Measurements from ENCODE around the gene TINAGL1. TPM values are rescaled to one million over a fixed set of nuclear protein-coding genes. Genes with fewer than 3 reads are reported as not detected.

The TINAGL1 gene
- total RNA-seq, 1 experiment from 2014 or later: 2.9 TPM

DNA sequence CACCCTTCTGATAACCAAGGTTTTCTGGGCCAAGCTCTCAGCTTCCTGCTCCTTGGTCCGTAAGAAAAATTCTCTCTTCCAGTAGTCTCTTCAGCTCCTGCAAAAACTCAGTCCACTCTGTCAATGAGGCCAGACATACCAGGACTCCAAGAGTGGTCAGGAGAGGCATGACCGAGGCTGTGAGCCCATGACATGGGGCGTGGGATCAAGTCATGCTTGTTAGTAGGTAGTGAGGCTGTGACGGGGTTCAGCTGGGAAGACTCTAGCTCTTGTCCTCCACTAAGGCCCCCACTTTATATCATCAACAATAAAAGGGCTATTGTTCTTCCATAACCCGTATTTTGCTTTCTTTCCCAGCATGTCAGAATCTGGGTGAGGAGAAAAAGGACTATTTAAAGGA lies 31.0 kb downstream of the TINAGL1 start:
- POLR2A ChIA-PET: interaction anchor here (0.6 kb wide), 1 partner anchor 20 kb away, joined by 3 read pairs; no protein-coding TSS in a partner anchor
- Mint-ChIP-seq H3K9me3 (ENCODE audit: unreplicated experiment) (no peaks in the 10 kb centered on the region), H3K4me3 (ENCODE audit: unreplicated experiment) (no peak overlapping the region), H3K36me3 (ENCODE audit: insufficient read depth, unreplicated experiment) (peaks cover 5% of the 10 kb centered on the region), H3K4me1 (ENCODE audit: insufficient read depth, unreplicated experiment) (no peaks in the 10 kb centered on the region), H3K27ac (ENCODE audit: low read depth, unreplicated experiment) (no peak overlapping the region), H3K27me3 (ENCODE audit: insufficient read depth, unreplicated experiment) (no peaks in the 10 kb centered on the region)
- TF ChIP-seq, protein P1, sequence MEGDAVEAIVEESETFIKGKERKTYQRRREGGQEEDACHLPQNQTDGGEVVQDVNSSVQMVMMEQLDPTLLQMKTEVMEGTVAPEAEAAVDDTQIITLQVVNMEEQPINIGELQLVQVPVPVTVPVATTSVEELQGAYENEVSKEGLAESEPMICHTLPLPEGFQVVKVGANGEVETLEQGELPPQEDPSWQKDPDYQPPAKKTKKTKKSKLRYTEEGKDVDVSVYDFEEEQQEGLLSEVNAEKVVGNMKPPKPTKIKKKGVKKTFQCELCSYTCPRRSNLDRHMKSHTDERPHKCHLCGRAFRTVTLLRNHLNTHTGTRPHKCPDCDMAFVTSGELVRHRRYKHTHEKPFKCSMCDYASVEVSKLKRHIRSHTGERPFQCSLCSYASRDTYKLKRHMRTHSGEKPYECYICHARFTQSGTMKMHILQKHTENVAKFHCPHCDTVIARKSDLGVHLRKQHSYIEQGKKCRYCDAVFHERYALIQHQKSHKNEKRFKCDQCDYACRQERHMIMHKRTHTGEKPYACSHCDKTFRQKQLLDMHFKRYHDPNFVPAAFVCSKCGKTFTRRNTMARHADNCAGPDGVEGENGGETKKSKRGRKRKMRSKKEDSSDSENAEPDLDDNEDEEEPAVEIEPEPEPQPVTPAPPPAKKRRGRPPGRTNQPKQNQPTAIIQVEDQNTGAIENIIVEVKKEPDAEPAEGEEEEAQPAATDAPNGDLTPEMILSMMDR (IDR thresholded peaks at IDR 0.05; ENCODE audit: unreplicated experiment): no peak
- no peak for DNase-seq (ENCODE audit: unreplicated experiment)
- BruUV-seq (replicated peaks): no TSS peak
- CTCF ChIA-PET: interaction anchor here (0.6 to 2.8 kb wide), 4 partner anchors 11 to 58 kb away, joined by 3 to 9 read pairs (median 3); no protein-coding TSS in a partner anchor
- intact Hi-C loops (cut with micrococcal nuclease): no loop called here

DNA sequence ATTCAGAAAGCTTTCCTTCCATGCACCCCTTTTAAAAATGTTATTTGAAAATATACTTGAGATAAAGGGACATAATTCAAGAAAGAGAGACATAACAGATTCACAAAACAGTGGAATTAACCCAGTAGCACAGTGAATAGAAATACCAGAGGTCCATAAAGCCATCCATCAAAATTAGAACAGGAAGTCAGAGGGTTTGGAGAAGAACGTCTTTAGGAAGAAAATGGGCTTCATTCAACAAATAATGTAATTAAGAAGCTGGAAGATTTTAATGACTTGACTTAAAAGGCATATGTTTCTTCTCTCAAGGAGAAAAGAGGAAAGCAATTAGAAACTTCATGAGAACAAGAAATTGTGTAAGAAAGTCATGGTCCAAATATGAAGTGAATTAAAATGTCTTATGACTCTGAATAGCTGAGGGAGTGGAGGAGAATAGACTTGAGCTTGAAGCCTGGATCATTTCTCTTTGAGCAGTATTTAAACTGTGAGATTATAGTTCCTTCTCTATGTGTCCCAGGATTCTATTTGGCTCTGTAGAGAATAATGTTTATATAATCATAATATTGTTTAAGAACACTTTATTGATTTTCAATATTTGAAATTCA lies 33.3 kb downstream of the TINAGL1 start:
- Mint-ChIP-seq H3K27me3 (ENCODE audit: insufficient read depth, unreplicated experiment) (no peaks in the 10 kb centered on the region), H3K27ac (ENCODE audit: low read depth, unreplicated experiment) (no peak overlapping the region), H3K9me3 (ENCODE audit: unreplicated experiment) (no peaks in the 10 kb centered on the region), H3K4me1 (ENCODE audit: insufficient read depth, unreplicated experiment) (no peaks in the 10 kb centered on the region), H3K4me3 (ENCODE audit: unreplicated experiment) (no peak overlapping the region), H3K36me3 (ENCODE audit: insufficient read depth, unreplicated experiment) (peaks cover 5% of the 10 kb centered on the region)
- TF ChIP-seq, protein P1 (IDR thresholded peaks at IDR 0.05; ENCODE audit: unreplicated experiment): no peak
- ChIA-PET POLR2A (interaction anchor here (0.9 kb wide), 1 partner anchor 35 kb away, joined by 3 read pairs; the partner anchor contains the start of gene PEF1), CTCF (interaction anchor here (1.1 to 1.5 kb wide), 3 partner anchors 9 to 16 kb away, joined by 4 to 9 read pairs (median 4); no protein-coding TSS in a partner anchor)
- no TSS peak for BruUV-seq (replicated peaks)
- intact Hi-C loops (cut with micrococcal nuclease): no loop called here
- no peak for DNase-seq (ENCODE audit: unreplicated experiment)

DNA sequence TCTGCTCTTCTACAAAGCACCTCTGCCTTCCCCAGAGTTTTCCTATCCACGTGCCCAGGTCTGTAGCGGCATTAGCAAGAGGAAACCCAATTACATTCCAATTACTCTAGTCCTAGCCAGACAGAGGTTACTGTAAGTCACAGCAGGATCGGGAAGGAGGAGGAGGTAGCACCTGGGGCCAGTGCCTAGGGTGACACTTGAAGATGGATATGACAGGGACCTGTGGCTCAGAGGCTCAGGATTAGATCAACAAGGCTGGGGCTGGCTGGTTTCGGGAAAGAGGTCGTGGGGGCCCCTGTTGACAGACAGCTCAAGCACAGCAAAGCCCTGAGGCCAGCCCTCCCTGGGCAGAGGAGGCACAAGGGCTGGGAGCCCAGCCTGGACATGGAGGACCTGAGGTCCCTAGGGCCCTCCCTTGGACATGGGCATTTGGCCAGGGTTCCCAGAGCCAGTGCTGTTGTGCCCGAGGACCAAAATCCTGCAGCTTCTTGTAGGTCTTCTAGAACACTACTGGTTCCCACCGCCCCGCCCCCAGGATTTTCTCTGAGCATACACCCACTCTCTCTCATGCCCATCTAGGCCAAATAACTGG lies 38.2 kb downstream of the TINAGL1 start:
- intact Hi-C loops (cut with micrococcal nuclease): no loop called here

DNA sequence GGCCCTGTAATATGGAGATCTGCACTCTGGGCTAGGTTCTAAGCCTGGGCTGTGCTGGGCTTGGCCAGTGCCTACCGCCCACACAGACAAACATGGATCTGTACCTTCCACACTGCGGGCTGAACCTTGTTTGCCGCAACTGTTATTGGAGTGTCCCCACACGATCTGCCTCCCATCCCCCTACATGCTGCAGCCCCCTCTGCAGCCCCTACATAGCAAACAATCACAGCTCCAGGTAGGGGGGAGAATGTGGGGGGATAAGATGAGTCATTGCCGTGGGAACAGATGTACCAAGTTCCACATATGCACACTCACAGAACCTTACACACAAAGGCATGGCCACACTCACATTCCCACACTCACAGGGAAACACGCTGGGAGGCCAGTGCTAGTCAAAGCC lies 39.1 kb downstream of the TINAGL1 start:
- Mint-ChIP-seq H3K27me3 (ENCODE audit: insufficient read depth, unreplicated experiment) (peaks cover 29% of the 10 kb centered on the region), H3K9me3 (ENCODE audit: unreplicated experiment) (no peaks in the 10 kb centered on the region), H3K36me3 (ENCODE audit: insufficient read depth, unreplicated experiment) (no peaks in the 10 kb centered on the region), H3K4me3 (ENCODE audit: unreplicated experiment) (no peak overlapping the region), H3K27ac (ENCODE audit: low read depth, unreplicated experiment) (no peak overlapping the region), H3K4me1 (ENCODE audit: insufficient read depth, unreplicated experiment) (no peaks in the 10 kb centered on the region)
- ChIA-PET CTCF (no interaction called here), POLR2A (interaction anchor here (0.8 kb wide), 1 partner anchor 22 kb away, joined by 5 read pairs; no protein-coding TSS in a partner anchor)
- intact Hi-C loops (cut with micrococcal nuclease): no loop called here
- BruUV-seq (replicated peaks): no TSS peak
- TF ChIP-seq, protein P1 (IDR thresholded peaks at IDR 0.05; ENCODE audit: unreplicated experiment): no peak
- DNase-seq (ENCODE audit: unreplicated experiment): no peak

More for the DNA sequence above, 38.2 kb downstream of the TINAGL1 start:
- CTCF ChIA-PET: interaction anchor here (0.6 kb wide), 1 partner anchor 39 kb away, joined by 4 read pairs; no protein-coding TSS in a partner anchor
- Mint-ChIP-seq H3K27me3 (ENCODE audit: insufficient read depth, unreplicated experiment) (peaks cover 27% of the 10 kb centered on the region), H3K4me1 (ENCODE audit: insufficient read depth, unreplicated experiment) (no peaks in the 10 kb centered on the region), H3K27ac (ENCODE audit: low read depth, unreplicated experiment) (no peak overlapping the region), H3K36me3 (ENCODE audit: insufficient read depth, unreplicated experiment) (peaks cover 5% of the 10 kb centered on the region), H3K4me3 (ENCODE audit: unreplicated experiment) (no peak overlapping the region), H3K9me3 (ENCODE audit: unreplicated experiment) (no peaks in the 10 kb centered on the region)
- no peak for DNase-seq (ENCODE audit: unreplicated experiment)
- BruUV-seq (replicated peaks): no TSS peak
- POLR2A ChIA-PET: no interaction called here
- TF ChIP-seq, protein P1 (IDR thresholded peaks at IDR 0.05; ENCODE audit: unreplicated experiment): no peak
